Measurements from ENCODE around the gene GGT5.
A peak's percentile ranks its signal among the peaks of the same experiment; 100 is the strongest.
"Not testable (repeated sequence)": the region's sequence is repeated elsewhere in the genome, so short reads cannot be mapped to it uniquely, and the experiment has no call there.

The GGT5 gene

DNA sequence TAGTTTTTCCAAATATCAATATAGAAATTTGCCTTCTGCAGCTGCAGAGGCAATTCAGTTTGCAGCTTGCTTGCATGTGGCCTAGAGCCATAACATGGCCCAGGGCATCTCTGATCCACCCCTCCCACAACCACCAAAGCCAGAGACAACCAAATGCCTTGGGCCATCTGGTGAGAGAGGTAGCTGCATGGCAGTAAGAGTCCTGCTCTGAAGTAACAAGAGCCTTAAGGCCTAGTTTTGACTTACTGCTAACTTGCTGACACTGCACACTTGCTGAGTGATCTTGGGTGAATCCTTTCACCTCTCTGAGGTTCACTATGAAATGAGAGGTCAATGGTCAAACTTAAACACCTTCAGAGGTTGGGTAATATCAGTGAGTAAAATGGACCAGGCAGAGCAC lies 20.9 kb upstream of the GGT5 start:
- H3K4me3 ChIP-seq (ENCODE audit: low read length): no peak overlapping the region
- no peak for DNase-seq (ENCODE audit: low read depth, low spot score)

DNA sequence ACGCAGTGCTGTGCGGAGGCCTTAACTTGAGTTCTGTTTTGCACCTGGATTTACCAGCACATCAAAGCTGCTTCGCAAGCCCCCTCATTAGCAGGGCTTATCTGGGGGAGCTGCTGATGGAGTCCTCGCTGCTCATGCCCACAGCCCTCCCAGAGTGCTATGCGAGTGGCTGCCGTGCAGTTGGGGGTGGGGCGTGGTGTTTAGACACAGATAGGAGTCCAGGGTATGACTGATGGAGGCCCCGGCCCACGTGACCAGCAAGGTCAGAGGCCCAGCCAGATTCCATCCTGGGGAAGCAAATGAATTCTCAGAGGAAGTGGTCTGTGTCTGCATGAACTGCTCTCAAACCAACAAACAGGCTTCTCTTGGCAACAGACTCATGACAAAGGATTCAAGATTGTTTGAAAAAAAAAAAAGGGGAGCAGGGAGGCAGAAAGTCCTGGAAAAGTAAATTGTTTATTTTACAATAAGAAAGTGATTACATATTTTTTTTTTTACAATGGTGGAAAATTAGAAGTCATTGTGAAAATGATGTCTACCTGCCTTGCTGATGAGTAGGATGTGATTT lies 19.5 kb upstream of the GGT5 start:
- DNase-seq (ENCODE audit: low read depth, low spot score); H3K4me3 ChIP-seq (ENCODE audit: low read length): not testable (repeated sequence)

DNA sequence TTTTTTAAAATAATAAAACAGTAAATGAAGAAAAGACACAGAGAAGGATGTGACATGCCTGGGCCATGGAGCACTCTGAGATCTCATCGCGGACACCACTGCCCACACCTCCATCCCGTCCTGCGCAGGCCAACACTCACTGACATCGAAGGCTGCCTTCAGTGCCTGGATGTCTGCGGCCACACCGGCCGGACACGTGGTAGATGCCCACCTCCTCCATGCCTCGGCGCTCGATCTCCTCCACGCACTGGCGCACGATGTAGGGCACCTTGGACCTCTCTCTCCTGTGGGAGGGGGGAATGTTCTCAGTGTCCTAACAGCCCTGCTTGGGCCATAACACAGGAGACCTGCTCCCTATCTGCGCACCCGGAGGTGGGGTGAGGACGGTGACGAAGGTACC lies 18.6 kb upstream of the GGT5 start:
- DNase-seq (ENCODE audit: low read depth, low spot score); H3K4me3 ChIP-seq (ENCODE audit: low read length): not testable (repeated sequence)

DNA sequence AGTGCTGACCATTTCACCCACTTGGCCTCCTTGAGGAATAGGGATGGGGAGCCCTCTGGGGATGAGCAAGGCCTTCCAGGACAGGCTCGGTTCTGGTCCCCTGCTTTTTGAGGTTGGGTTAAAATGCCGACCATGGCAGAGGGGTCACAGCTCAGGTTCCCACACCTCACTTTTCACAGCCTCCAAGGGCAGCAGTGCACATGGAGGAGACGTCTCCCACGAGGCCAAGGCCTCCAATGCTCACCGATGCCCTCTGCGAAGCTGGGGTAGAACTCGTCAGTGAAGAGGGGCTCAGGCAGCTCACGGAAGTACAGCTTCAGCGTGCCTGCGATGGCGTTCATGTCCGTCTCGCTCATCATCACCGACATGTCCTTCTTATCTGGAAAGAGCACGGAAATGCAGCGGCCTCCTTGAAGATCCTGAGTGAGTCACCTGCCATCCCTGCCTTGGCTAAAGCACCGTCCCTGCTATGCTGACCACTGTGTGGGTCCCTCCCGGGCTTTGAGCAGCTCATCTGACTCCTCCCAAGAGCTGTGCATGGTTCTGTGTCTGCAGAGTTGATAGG lies 17.4 kb upstream of the GGT5 start:
- H3K4me3 ChIP-seq (ENCODE audit: low read length); DNase-seq (ENCODE audit: low read depth, low spot score): not testable (repeated sequence)

DNA sequence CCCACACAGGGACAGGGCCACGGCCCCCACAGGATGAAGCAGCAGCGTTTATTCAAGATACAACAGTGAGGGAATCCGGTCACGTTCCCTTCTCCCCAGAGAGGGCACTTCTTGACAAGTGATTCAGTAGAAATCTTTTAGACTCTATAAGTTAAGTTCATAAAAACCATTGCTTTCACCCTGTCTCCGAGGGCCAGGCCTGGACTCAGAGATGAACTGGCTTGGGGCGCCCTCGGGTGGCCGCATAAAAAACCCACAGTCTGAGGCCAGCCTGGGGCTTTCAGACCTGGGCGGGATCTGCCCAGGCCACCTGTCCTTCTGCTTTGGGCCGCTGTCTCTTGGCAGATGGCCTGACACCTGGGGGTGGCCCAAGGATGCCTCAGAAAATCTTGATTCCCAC lies 14.6 kb upstream of the GGT5 start:
- peak; percentile 51 for DNase-seq (ENCODE audit: low read depth, low spot score)
- H3K4me3 ChIP-seq (ENCODE audit: low read length): not testable (repeated sequence)

DNA sequence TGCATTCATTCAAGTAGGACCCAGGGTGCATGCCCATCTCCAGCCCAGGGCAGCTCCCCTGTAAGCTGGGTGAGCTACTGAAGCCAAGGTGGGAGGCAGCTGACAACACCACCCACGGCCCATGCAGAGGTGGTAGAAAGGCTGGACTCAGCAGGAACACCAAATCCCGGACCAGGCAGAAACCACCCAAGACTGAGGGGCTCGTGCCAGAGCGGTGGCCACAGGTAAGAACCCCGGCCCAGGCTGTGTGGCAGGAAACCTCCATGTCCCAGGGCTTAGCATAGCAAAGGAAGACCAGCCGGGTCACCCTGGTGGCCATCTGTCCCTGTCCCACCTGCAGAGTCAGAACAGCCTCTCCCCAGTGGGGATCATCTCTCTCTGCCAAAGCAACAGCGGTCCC lies 11.9 kb upstream of the GGT5 start:
- DNase-seq (ENCODE audit: low read depth, low spot score); H3K4me3 ChIP-seq (ENCODE audit: low read length): not testable (repeated sequence)

DNA sequence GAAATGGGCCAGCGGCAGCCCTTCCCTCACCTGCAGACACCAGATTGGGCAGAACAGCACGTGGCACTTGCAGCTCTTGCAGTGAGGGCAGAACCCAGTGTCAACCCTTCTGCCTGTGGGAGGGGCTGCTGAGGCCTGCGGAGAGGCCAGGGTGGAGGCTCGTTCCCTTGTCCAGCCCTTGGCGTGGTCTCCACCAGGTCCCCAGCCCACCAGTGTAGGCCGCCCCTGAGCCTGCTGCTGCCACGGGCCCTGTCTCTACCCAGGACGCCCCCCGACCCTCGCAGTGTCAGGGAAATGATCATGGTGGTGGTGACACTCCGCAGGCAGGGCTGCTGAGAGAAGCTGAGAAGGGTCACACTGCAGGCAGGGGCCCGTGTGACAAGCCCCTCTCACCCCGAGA lies 11.3 kb upstream of the GGT5 start:
- not testable (repeated sequence) for DNase-seq (ENCODE audit: low read depth, low spot score); H3K4me3 ChIP-seq (ENCODE audit: low read length)

DNA sequence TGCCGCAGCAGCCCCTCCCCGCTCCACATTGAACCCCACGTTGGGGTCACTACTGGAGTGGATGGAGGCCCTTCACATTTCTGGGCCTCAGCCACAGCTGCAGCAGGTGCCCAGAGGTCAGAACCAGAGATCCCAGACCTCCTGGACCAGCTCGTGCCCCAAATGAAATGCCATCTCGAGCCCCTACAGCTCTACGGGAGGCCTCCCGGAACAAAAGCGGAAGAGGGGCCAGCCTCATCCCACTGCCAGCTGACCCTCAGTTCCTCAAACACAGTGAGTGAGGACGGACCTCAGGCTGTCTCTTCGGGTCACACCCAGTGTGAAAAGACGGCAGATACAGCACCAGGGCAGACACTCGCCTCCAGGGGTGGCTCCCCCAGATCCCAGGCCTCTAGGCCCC lies 8.2 kb upstream of the GGT5 start:
- DNase-seq (ENCODE audit: low read depth, low spot score); H3K4me3 ChIP-seq (ENCODE audit: low read length): not testable (repeated sequence)

DNA sequence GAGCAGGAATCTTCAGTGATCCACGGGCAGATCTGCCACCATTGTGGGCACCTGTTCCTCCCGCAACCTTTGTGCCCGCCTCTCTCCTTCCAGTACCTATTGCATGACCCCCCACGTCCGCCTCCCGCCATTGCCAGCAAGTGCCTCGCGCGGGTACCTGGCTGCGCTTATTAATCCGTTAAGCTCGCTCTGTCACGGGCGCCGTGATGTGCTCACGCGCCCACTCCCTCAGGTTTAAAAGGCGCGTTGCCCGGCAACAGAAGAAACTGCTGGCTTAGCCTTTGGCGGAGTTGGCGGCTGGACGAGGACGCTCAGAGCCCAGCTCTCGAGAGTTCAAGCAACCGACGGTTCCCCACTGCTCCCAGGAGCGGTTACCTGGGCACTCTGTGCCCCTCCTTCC lies 6.4 kb upstream of the GGT5 start:
- H3K4me3 ChIP-seq (ENCODE audit: low read length); DNase-seq (ENCODE audit: low read depth, low spot score): not testable (repeated sequence)

DNA sequence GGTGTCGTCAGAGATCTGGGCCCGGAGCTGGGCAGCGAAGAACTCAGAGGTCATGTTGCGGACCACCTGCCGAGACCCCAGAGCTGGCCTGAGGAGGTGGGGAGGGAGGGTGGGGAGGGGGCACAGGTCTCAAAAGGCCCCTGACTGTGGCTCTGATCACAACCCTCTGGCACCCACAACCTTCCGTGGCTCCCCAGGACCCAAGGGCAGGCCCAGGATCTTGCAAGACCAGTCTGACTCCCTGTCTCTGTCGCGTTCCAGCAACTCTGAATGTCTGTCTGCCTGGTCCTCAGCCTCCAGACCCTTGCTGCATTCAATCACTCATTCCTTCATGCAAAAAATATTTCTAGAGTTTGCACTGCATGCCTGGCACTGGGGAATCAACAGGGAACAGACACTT lies 4.5 kb upstream of the GGT5 start:
- H3K4me3 ChIP-seq (ENCODE audit: low read length); DNase-seq (ENCODE audit: low read depth, low spot score): not testable (repeated sequence)

DNA sequence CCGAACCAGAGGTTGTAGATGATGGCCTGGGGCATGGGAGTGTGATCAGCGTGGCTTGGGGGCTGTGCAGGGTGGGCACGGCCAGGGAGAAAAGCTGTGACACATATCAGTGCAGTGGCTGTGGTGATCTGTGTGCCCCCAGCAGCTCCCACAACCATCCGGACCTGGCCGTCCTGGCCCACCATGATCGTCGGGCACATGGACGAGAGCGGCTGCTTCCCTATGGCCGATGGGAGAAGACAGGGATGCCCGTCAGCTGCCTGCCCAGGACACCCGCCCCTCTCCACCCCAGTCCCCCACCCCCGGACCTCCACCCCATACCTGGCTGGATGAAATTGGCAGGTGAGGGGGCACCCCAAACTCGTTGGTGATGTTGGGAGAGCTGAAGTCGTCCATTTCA lies 3.7 kb upstream of the GGT5 start:
- DNase-seq (ENCODE audit: low read depth, low spot score); H3K4me3 ChIP-seq (ENCODE audit: low read length): not testable (repeated sequence)

DNA sequence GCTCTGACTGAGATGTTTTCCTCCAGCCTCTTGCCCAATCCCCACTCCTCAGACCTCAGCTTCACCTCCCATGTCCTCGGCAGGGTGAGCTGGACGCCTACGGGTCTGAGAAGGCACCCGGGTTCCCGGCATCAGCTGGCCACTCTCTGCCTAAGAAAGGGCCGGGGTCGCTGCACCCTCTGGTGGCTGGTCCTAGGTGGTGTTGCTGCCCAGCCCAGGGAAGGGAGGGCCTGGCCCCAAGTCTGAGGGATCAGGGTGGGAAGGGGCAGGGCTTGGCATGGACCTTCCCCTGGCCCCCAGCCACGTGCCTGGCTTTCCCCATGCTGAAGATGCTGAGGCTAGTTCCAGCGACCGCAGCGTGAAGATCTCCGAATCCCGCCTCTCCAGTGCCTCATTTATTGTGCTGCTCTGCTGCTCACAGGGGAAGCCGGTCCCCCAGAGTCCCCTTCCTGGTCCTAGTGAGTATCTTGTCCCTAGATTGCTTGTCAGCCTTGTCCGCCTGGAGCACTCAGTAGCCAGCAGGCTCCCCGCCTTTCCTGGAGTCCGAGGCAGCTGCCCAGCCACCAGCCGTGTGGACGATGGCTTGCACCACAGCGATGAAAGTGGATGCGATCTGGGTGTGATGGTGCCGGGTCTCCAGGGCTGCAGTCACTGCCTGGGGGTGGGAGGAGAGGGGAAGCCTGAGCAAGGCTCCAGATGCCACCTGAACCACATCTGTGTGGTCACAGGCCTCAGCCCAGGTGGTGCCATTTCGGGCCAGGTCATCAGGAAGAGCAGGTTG lies 2.9 kb upstream of the GGT5 start:
- DNase-seq (ENCODE audit: low read depth, low spot score): no peak
- H3K4me3 ChIP-seq (ENCODE audit: low read length): no peak overlapping the region

DNA sequence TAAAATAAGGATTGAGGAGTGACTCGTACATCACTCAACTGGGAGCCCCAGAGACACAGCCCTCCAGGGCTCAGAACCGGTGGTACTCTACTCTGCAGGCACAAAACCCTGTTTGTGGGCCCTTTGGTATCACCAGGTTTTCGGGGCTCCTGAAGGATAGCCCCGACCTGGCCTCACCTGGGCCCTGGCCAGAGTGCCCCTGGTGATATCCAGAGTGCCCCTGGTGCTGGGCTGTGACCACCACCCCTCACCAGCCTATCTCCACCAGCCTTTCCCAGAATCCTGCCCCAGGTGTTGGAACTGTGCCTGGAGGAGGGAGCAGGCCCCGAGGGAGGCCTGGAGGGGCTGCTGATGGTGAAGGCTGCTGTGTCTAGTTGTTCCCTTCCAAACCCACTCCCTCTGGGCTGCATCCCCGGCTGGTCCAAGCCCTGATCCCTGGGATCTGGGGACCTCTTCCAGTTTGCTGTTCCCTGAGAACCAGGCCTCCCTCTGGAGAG lies 2.2 kb upstream of the GGT5 start:
- no peak for DNase-seq (ENCODE audit: low read depth, low spot score)
- H3K4me3 ChIP-seq (ENCODE audit: low read length): no peak overlapping the region

DNA sequence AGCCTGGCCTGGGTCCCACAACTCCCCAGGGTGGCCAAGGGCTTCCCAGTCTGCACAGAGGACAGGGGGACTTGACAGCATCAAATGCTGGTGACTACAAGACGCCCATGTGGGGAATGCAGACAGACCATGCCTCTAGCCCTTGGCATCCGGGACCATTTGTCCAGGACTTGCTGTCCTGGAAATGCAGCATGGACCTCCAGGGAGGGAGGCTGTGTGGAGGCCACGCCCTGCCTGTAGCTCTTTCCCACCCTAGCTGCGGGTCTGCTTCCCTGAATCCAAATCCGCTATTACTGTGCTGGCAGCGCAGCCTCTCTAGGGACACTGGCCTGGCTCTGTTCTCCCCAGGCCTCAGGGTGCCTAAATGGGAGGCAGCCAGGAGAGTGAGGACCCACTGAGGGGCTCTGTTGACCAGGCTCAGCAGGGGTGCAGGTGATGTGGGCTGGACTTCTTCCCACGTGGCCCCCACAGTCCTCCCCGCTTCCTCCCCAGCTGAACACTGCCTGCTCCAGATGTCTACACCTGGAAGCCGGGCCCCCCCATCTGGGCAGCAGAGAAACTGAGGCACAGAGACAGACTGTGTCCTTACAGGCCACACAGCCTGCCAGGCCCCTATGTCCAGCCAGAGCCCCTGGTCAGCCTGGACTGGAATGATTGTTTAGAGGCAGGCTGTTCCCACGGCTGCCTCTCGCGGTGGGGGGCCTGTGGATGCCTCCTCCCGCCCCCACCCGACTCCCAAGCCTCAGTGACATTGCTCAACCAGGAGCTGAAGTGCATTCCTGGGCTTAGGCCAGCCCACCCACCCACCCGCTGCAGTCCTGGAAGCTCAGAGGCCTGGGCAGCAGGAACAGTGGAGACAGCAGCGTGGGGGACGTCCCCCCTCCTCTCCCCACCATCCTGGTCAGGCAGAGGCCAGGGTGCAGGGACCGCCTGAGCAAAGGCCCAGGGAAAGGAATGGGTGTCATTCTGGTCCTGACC lies 991 bp upstream of the GGT5 start:
- not testable (repeated sequence) for DNase-seq (ENCODE audit: low read depth, low spot score); H3K4me3 ChIP-seq (ENCODE audit: low read length)

DNA sequence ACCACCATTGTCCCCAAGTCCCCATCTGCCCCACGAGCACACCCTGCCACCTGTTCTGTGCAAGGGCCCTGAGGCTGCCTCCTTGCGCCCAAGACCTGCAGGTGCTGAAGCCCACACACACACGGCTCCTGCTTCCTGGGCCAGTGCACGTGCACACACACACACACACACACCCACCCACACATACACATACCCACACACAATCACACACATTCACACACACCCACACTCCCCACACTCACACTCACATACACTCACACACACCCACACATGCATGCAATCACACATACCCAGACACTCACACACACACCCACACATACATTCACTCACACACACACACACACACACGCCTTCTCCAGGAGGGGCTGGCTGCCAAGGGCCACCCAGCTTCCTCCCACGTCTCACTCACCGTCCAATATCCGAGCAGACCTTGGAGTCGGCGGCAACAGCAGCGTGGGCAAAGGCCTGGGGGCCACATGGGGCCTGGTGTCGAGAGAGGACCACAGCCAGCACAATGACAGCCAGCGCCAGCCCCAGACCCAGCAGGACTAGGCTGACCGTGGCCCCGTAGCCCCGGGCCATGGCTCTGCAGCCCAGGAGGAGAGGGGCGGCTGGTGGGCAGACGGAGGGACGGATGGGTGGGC lies 616 bp downstream of the GGT5 start:
- no peak overlapping the region for H3K4me3 ChIP-seq (ENCODE audit: low read length)
- no peak for DNase-seq (ENCODE audit: low read depth, low spot score)

DNA sequence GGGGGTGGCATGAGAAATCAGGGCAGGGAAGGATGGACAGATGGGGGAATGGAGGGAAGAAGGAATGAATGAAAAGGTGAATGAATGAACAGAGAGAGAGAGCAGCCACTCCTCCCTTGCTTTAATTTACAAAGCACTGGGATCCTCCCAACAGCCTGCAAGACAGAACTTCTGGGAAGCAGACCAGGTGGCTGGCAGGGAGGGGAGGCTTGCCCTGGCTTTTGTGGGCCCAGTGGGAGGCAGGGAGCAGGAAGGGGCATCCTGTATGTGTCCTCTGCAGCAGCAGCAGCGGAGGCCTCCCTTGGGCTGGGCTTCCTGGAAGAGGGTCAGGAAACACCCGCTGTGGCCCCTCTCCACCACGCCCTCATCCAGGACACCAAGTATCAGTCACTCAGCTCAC lies 1.5 kb downstream of the GGT5 start:
- not testable (repeated sequence) for DNase-seq (ENCODE audit: low read depth, low spot score)

DNA sequence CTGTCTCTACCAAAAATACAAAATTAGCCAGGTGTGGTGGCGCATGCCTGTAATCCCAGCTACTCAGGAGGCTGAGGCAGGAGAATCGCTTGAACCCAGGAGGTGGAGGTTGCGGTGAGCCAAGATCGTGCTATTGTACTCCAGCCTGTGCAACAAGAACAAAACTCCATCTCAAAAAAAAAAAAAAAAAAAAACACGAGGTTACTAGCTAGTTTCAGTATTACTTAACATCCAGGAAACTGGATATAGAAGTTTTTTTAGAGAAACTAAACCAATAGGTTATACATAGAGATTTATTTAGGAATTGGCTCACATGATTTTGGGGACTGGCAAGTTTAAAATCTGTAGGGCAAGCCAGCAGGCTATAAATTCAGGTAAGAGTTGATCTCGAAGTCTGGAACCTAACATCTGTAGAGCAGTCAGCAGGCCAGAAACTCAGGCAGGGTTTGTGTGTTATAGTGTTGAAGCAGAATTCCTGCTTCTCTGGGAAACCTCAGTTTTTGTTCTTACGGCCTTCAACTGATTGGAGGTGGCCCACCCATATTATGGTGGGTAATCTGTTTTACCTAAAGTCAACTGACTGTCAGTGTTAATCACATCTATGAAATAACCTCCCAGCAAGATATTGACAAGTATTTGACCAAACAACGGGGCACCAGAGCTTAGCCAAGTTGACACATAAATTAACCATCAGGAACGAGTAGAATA lies 3.7 kb downstream of the GGT5 start:
- not testable (repeated sequence) for DNase-seq (ENCODE audit: low read depth, low spot score); H3K4me3 ChIP-seq (ENCODE audit: low read length)

More for the DNA sequence above, 1.5 kb downstream of the GGT5 start:
- not testable (repeated sequence) for H3K4me3 ChIP-seq (ENCODE audit: low read length)

DNA sequence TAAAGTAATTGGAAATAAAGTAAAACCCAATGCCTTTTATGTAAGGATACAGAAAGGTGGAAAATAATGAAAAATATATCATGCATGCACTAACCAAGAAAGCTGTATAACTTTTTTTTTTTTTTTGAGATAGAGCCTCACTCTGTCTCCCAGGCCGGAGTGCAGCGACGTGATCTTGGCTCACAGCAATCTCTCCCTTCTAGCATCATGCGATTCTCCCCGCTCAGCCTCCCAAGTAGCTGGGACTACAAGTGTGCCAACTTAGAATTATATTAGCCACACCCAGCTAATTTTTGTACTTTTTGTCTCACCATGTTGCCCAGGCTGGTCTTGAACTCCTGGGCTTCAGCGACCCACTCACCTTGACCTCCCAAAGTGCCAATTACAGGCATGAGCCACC lies 4.5 kb downstream of the GGT5 start:
- H3K4me3 ChIP-seq (ENCODE audit: low read length): no peak overlapping the region
- no peak for DNase-seq (ENCODE audit: low read depth, low spot score)

Data from Jurkat, Clone E6-1 (cell line).